GM23248 (cell line): ENCODE data around the gene RPL15. TPM values are rescaled to one million over a fixed set of nuclear protein-coding genes. Genes with fewer than 3 reads are reported as not detected.
A peak's percentile ranks its signal among the peaks of the same experiment; 100 is the strongest.
"Not testable (repeated sequence)": the region's sequence is repeated elsewhere in the genome, so short reads cannot be mapped to it uniquely, and the experiment has no call there.

ENCODE experiments used
- DNase-seq: peaks from one replicate; pipeline ENCODE4 v3.0.0-alpha.2; 2015
- H2AFZ ChIP-seq: fragments of 200-600 bp; sonication (generic); 2 replicates; pipeline ENCODE4 v1.6.1; 2016; ENCODE audit warnings: antibody characterized with exemption
- H3F3A ChIP-seq: fragments of 200-600 bp; sonication (generic); 2 replicates; pipeline ENCODE4 v1.6.1; 2016; ENCODE audit warnings: mild to moderate bottlenecking, antibody characterized with exemption, mixed run types; ENCODE audit not compliant: insufficient read depth
- H3K27ac ChIP-seq: fragments of 200-600 bp; sonication (generic); 2 replicates; pipeline ENCODE4 v1.5.1; 2016; ENCODE audit warnings: mild to moderate bottlenecking
- H3K27me3 ChIP-seq: fragments of 200-600 bp; sonication (generic); replicated peaks from 2 replicates; pipeline ENCODE4 v1.6.1; 2016; ENCODE audit warnings: mild to moderate bottlenecking; ENCODE audit not compliant: insufficient read depth
- H3K36me3 ChIP-seq: fragments of 200-600 bp; sonication (generic); 2 replicates; pipeline ENCODE4 v1.6.1; 2016; ENCODE audit warnings: low read depth, mild to moderate bottlenecking
- H3K4me1 ChIP-seq: fragments of 200-600 bp; sonication (generic); 2 replicates; pipeline ENCODE4 v1.6.1; 2016; ENCODE audit warnings: mild to moderate bottlenecking; ENCODE audit not compliant: insufficient read depth
- H3K4me2 ChIP-seq: fragments of 200-600 bp; sonication (generic); one replicate; pipeline ENCODE4 v1.6.1; 2016; ENCODE audit warnings: mild to moderate bottlenecking; ENCODE audit not compliant: unreplicated experiment
- H3K4me3 ChIP-seq: fragments of 200-600 bp; sonication (generic); 2 replicates; pipeline ENCODE4 v1.5.1; 2016; ENCODE audit warnings: mild to moderate bottlenecking
- H3K79me2 ChIP-seq: fragments of 200-600 bp; sonication (generic); 2 replicates; pipeline ENCODE4 v1.6.1; 2016; ENCODE audit warnings: mild to moderate bottlenecking; ENCODE audit not compliant: insufficient read depth
- H3K9ac ChIP-seq: fragments of 200-600 bp; sonication (generic); 2 replicates; pipeline ENCODE4 v1.6.1; 2016; ENCODE audit warnings: mild to moderate bottlenecking
- H3K9me2 ChIP-seq: fragments of 200-600 bp; sonication (generic); 2 replicates; pipeline ENCODE4 v1.6.1; 2016; ENCODE audit warnings: mixed run types, mild to moderate bottlenecking, moderate library complexity; ENCODE audit not compliant: insufficient read depth
- H3K9me3 ChIP-seq: fragments of 200-600 bp; sonication (generic); one replicate; pipeline ENCODE4 v1.6.1; 2017; ENCODE audit warnings: low read depth
- H4K20me1 ChIP-seq: fragments of 200-600 bp; sonication (generic); 2 replicates; pipeline ENCODE4 v1.6.0; 2016; ENCODE audit not compliant: insufficient read depth
- EZH2 ChIP-seq: fragments of 200-600 bp; sonication (generic); IDR thresholded peaks from 2 replicates; pipeline ENCODE4 v1.6.1; 2018; ENCODE audit warnings: antibody characterized with exemption, mild to moderate bottlenecking; ENCODE audit not compliant: insufficient read depth, poor library complexity, severe bottlenecking
- EZH2phosphoT487 ChIP-seq: fragments of 200-600 bp; sonication (generic); IDR thresholded peaks from 2 replicates; pipeline ENCODE4 v1.6.1; 2018; ENCODE audit warnings: antibody characterized with exemption, moderate library complexity, mild to moderate bottlenecking, low read depth; ENCODE audit not compliant: insufficient read depth
- WGBS, 2 experiments: methylation state at CpG; one replicate each; pipeline ENCODE4 v1.1.6; 2015 to 2017; ENCODE audit warnings: low lambda C conversion rate in 2 of 2, low coverage in 1 of 2; ENCODE audit errors: missing lambda C conversion rate in 2 of 2; 5-methylcytosine and 5-hydroxymethylcytosine counted together
- in situ Hi-C: fragments of 300-500 bp; cut with MboI; formaldehyde crosslinking; loops from 2 replicates; pipeline ENCODE4 v1.15.0; 2020
- polyA plus RNA-seq: library from polyadenylated mRNA; unstranded; fragments of >200 nt; fragmentation: Nextera tagmentation; extraction: Ambion mirVana; gene quantifications from 2 replicates; pipeline ENCODE4 v1.2.1, GENCODE V29; 2016
- total RNA-seq: library from RNA; depleted of rRNA; stranded (reverse); fragments of >200 nt; shearing (Covaris generic); gene quantifications from 2 replicates; pipeline ENCODE4 v1.2.3, GENCODE V29; 2014

Gene RPL15
- total and polyA plus RNA-seq, 2 experiments from 2014 or later, result 1,685 to 2,236 TPM

DNA sequence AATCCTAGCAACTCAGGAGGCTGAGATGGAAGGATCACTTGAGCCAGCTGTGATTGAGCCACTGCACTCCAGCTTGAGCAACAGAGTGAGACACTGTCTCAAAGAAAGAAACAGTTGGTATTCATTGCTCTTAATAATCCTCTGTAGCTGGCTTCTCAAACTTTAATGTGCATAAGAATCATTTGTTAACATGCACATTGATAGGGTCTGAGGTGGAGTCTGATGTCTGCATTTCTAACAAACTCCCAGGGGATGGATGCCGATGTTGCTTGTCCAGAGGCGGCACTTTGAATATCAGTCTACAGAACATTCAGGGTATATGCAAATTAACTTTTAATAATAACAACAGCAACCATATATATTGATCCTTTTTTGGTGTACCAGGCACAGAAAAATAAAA is 40.0 kb upstream of the RPL15 start:
- H3K4me1 ChIP-seq, result peaks cover 41% of the 10 kb centered on the region
- peak; percentile 39 for DNase-seq
- H3K9ac ChIP-seq, result peak overlapping the region; percentile 57
- peak overlapping the region; percentile 84 for H3K4me2 ChIP-seq
- H3K27ac ChIP-seq, result peak overlapping the region; percentile 72
- H3K79me2 ChIP-seq, result peaks cover 71% of the 10 kb centered on the region
- H3K9me3 ChIP-seq, result no peaks in the 10 kb centered on the region
- H3K36me3 ChIP-seq, result no peaks in the 10 kb centered on the region
- in situ Hi-C loops, result no loop called here
- TF ChIP-seq EZH2phosphoT487 (no peak), EZH2 (no peak)
- no peaks in the 10 kb centered on the region for H4K20me1 ChIP-seq
- H3F3A ChIP-seq, result peaks cover 45% of the 10 kb centered on the region
- no peak overlapping the region for H2AFZ ChIP-seq
- no peaks in the 10 kb centered on the region for H3K9me2 ChIP-seq
- WGBS, 2 experiments, result 65 to 73% methylated on average over 2 of the region's 2 CpGs
- no peaks in the 10 kb centered on the region for H3K27me3 ChIP-seq
- H3K4me3 ChIP-seq, result peak overlapping the region; percentile 38; the same call in 1 of the 2 replicates

DNA sequence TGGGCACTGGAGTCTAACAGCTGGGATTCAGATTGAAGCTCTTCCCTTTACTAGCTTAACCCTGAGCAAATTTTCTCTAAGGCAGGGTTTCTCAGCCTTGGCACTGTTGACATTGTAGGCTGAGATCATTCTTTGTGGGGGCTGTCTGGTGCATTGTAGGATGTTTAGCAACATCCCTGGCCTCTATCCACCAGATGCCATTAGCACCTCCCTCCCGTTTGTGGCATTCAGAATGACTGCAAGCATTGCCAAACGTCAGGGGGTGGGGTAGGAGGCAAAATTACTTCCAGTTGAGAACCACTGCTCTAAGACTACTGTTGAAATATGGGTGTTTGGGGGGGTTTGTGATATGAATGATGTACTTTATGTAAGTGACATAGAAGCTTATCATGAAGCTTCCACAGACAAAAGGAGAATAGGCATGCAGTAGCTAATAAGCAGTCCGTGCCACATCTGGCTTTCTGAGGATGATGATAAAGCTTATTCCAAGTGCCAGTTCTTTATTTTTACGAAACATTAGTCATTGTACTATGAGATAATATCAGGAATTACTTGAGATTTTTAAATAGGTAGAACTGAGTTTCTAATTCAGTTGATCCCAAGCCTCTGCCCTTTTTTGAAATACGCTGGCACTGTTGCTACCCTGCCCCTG is 39.5 kb upstream of the RPL15 start:
- H3K27ac ChIP-seq, result peak overlapping the region; percentile 72

GRCh38 chr3:23879485-23879884 is 37.4 kb upstream of the RPL15 start:
- Histone ChIP-seq H3K9me3 (no peaks in the 10 kb centered on the region), H3K27ac (no peak overlapping the region), H3K9ac (no peak overlapping the region), H3K4me1 (peaks cover 31% of the 10 kb centered on the region), H3K36me3 (no peaks in the 10 kb centered on the region), H3K4me2 (no peak overlapping the region), H3K4me3 (no peak overlapping the region), H2AFZ (no peak overlapping the region), H4K20me1 (no peaks in the 10 kb centered on the region), H3K27me3 (no peaks in the 10 kb centered on the region), H3K79me2 (peaks cover 72% of the 10 kb centered on the region), H3K9me2 (no peaks in the 10 kb centered on the region), H3F3A (peaks cover 34% of the 10 kb centered on the region)
- in situ Hi-C loops, result no loop called here
- DNase-seq, result no peak
- 93 to 99% methylated on average over 8 of the region's 8 CpGs for WGBS, 2 experiments
- TF ChIP-seq EZH2phosphoT487 (no peak), EZH2 (no peak)

More for the DNA sequence above, 39.5 kb upstream of the RPL15 start:
- H3K36me3 ChIP-seq, result no peaks in the 10 kb centered on the region
- peaks cover 73% of the 10 kb centered on the region for H3K79me2 ChIP-seq
- DNase-seq, result peak; percentile 96
- peaks cover 45% of the 10 kb centered on the region for H3F3A ChIP-seq
- H3K9ac ChIP-seq, result peak overlapping the region; percentile 57
- no peaks in the 10 kb centered on the region for H4K20me1 ChIP-seq
- no peaks in the 10 kb centered on the region for H3K27me3 ChIP-seq
- WGBS, 2 experiments, result 12 to 14% methylated on average over 5 of the region's 5 CpGs
- H2AFZ ChIP-seq, result no peak overlapping the region
- peak overlapping the region; percentile 84 for H3K4me2 ChIP-seq
- H3K9me2 ChIP-seq, result no peaks in the 10 kb centered on the region
- H3K9me3 ChIP-seq, result no peaks in the 10 kb centered on the region
- TF ChIP-seq EZH2phosphoT487, result 0 out of 2 replicates have a peak, but pooled peaks have one; percentile 42
- no peak for TF ChIP-seq EZH2
- peaks cover 41% of the 10 kb centered on the region for H3K4me1 ChIP-seq
- H3K4me3 ChIP-seq, result peak overlapping the region; percentile 46
- in situ Hi-C loops, result no loop called here

DNA sequence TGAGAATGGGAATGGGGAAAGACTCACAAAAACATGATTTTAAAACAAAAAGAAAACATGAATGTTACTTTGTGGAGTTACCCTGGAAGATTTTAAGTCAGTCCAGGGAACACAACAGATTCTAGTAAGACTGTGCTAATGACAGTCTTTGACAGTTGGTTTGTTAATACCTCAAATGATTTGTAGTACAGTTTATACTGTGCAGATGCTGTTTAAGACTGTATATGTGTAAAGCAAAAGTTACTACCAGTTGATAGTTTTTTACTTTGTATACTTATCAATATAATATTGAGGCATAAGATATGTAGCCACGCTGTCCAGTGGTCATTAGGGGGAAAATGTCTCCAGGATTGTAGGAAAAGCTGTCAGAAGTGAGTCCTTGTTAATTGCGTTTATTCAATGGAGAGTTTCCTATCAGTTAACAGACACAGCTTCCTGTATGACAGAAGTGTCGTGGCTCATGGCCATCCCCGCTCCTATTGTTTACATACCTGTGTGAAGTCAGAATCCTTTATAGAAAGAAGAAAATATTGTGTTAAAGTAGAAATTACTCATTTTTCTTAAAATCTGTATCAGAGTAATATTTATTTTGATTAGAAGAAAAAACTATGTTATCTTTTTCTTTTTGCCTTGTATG is 36.1 kb upstream of the RPL15 start:
- Histone ChIP-seq H3K27ac (no peak overlapping the region), H3K4me2 (no peak overlapping the region), H3K9me3 (no peaks in the 10 kb centered on the region), H3K27me3 (no peaks in the 10 kb centered on the region), H3K4me3 (no peak overlapping the region), H3K36me3 (no peaks in the 10 kb centered on the region), H2AFZ (no peak overlapping the region), H3K4me1 (peaks cover 20% of the 10 kb centered on the region), H3K9me2 (no peaks in the 10 kb centered on the region), H4K20me1 (no peaks in the 10 kb centered on the region), H3K79me2 (peaks cover 73% of the 10 kb centered on the region), H3K9ac (no peak overlapping the region), H3F3A (peaks cover 22% of the 10 kb centered on the region)
- no peak for DNase-seq
- TF ChIP-seq EZH2 (no peak), EZH2phosphoT487 (no peak)
- 97% methylated on average over 4 of the region's 4 CpGs for WGBS, 2 experiments
- in situ Hi-C loops, result no loop called here

GRCh38 chr3:23881993-23882392 is 34.9 kb upstream of the RPL15 start:
- in situ Hi-C loops, H2AFZ ChIP-seq, H3K9ac ChIP-seq, H4K20me1 ChIP-seq, DNase-seq, H3K4me3 ChIP-seq, H3K4me2 ChIP-seq, H3K27me3 ChIP-seq, H3K36me3 ChIP-seq, H3K9me3 ChIP-seq, H3K9me2 ChIP-seq, H3K27ac ChIP-seq: not testable (repeated sequence)
- peaks cover 13% of the 10 kb centered on the region for H3F3A ChIP-seq
- peaks cover 72% of the 10 kb centered on the region for H3K79me2 ChIP-seq
- H3K4me1 ChIP-seq, result peaks cover 11% of the 10 kb centered on the region
- 99 to 100% methylated on average over 4 of the region's 4 CpGs for WGBS, 2 experiments
